GM23248 (cell line): ENCODE results near the gene ING5. TPM values are rescaled to one million over a fixed set of nuclear protein-coding genes. Genes with fewer than 3 reads are reported as not detected.
A peak's percentile ranks its signal among the peaks of the same experiment; 100 is the strongest.

Experiments used
- DNase-seq: peaks from one replicate; pipeline ENCODE4 v3.0.0-alpha.2; 2015
- H2AFZ ChIP-seq: fragments of 200-600 bp; sonication (generic); 2 replicates; pipeline ENCODE4 v1.6.1; 2016; ENCODE audit warnings: antibody characterized with exemption
- H3F3A ChIP-seq: fragments of 200-600 bp; sonication (generic); 2 replicates; pipeline ENCODE4 v1.6.1; 2016; ENCODE audit warnings: mild to moderate bottlenecking, antibody characterized with exemption, mixed run types; ENCODE audit not compliant: insufficient read depth
- H3K27ac ChIP-seq: fragments of 200-600 bp; sonication (generic); 2 replicates; pipeline ENCODE4 v1.5.1; 2016; ENCODE audit warnings: mild to moderate bottlenecking
- H3K27me3 ChIP-seq: fragments of 200-600 bp; sonication (generic); replicated peaks from 2 replicates; pipeline ENCODE4 v1.6.1; 2016; ENCODE audit warnings: mild to moderate bottlenecking; ENCODE audit not compliant: insufficient read depth
- H3K36me3 ChIP-seq: fragments of 200-600 bp; sonication (generic); 2 replicates; pipeline ENCODE4 v1.6.1; 2016; ENCODE audit warnings: low read depth, mild to moderate bottlenecking
- H3K4me1 ChIP-seq: fragments of 200-600 bp; sonication (generic); 2 replicates; pipeline ENCODE4 v1.6.1; 2016; ENCODE audit warnings: mild to moderate bottlenecking; ENCODE audit not compliant: insufficient read depth
- H3K4me2 ChIP-seq: fragments of 200-600 bp; sonication (generic); one replicate; pipeline ENCODE4 v1.6.1; 2016; ENCODE audit warnings: mild to moderate bottlenecking; ENCODE audit not compliant: unreplicated experiment
- H3K4me3 ChIP-seq: fragments of 200-600 bp; sonication (generic); 2 replicates; pipeline ENCODE4 v1.5.1; 2016; ENCODE audit warnings: mild to moderate bottlenecking
- H3K79me2 ChIP-seq: fragments of 200-600 bp; sonication (generic); 2 replicates; pipeline ENCODE4 v1.6.1; 2016; ENCODE audit warnings: mild to moderate bottlenecking; ENCODE audit not compliant: insufficient read depth
- H3K9ac ChIP-seq: fragments of 200-600 bp; sonication (generic); 2 replicates; pipeline ENCODE4 v1.6.1; 2016; ENCODE audit warnings: mild to moderate bottlenecking
- H3K9me2 ChIP-seq: fragments of 200-600 bp; sonication (generic); 2 replicates; pipeline ENCODE4 v1.6.1; 2016; ENCODE audit warnings: mixed run types, mild to moderate bottlenecking, moderate library complexity; ENCODE audit not compliant: insufficient read depth
- H3K9me3 ChIP-seq: fragments of 200-600 bp; sonication (generic); one replicate; pipeline ENCODE4 v1.6.1; 2017; ENCODE audit warnings: low read depth
- H4K20me1 ChIP-seq: fragments of 200-600 bp; sonication (generic); 2 replicates; pipeline ENCODE4 v1.6.0; 2016; ENCODE audit not compliant: insufficient read depth
- EZH2 ChIP-seq: fragments of 200-600 bp; sonication (generic); IDR thresholded peaks from 2 replicates; pipeline ENCODE4 v1.6.1; 2018; ENCODE audit warnings: antibody characterized with exemption, mild to moderate bottlenecking; ENCODE audit not compliant: insufficient read depth, poor library complexity, severe bottlenecking
- EZH2phosphoT487 ChIP-seq: fragments of 200-600 bp; sonication (generic); IDR thresholded peaks from 2 replicates; pipeline ENCODE4 v1.6.1; 2018; ENCODE audit warnings: antibody characterized with exemption, moderate library complexity, mild to moderate bottlenecking, low read depth; ENCODE audit not compliant: insufficient read depth
- WGBS, 2 experiments: methylation state at CpG; one replicate each; pipeline ENCODE4 v1.1.6; 2015 to 2017; ENCODE audit warnings: low lambda C conversion rate in 2 of 2, low coverage in 1 of 2; ENCODE audit errors: missing lambda C conversion rate in 2 of 2; 5-methylcytosine and 5-hydroxymethylcytosine counted together
- in situ Hi-C: fragments of 300-500 bp; cut with MboI; formaldehyde crosslinking; loops from 2 replicates; pipeline ENCODE4 v1.15.0; 2020
- polyA plus RNA-seq: library from polyadenylated mRNA; unstranded; fragments of >200 nt; fragmentation: Nextera tagmentation; extraction: Ambion mirVana; gene quantifications from 2 replicates; pipeline ENCODE4 v1.2.1, GENCODE V29; 2016
- total RNA-seq: library from RNA; depleted of rRNA; stranded (reverse); fragments of >200 nt; shearing (Covaris generic); gene quantifications from 2 replicates; pipeline ENCODE4 v1.2.3, GENCODE V29; 2014

ING5 gene
- total and polyA plus RNA-seq, 2 experiments from 2014 or later = 9.8 to 20.3 TPM

- Histone ChIP-seq H3K9me3 (no peaks in the 10 kb centered on the region), H3K79me2 (peaks cover 29% of the 10 kb centered on the region), H3K4me3 (no peak overlapping the region), H3K9ac (peak overlapping the region; percentile 35), H3K4me1 (peaks cover 33% of the 10 kb centered on the region), H3K27ac (peak overlapping the region; percentile 69), H3K4me2 (peak overlapping the region; percentile 69), H4K20me1 (no peaks in the 10 kb centered on the region), H3K27me3 (no peaks in the 10 kb centered on the region), H2AFZ (no peak overlapping the region), H3K36me3 (no peaks in the 10 kb centered on the region; the same call in 1 of the 2 replicates), H3K9me2 (no peaks in the 10 kb centered on the region), H3F3A (peaks cover 34% of the 10 kb centered on the region; the same call in 1 of the 2 replicates)
- in situ Hi-C loops = no loop called here
- no peak for TF ChIP-seq EZH2
- TF ChIP-seq EZH2phosphoT487 = no peak
- peak; percentile 89 for DNase-seq
- WGBS, 2 experiments = 56 to 59% methylated on average over 5 to 6 of the region's 6 CpGs
Observed at GRCh38 chr2:241692448-241692847, 9.4 kb upstream of the ING5 start.

- Histone ChIP-seq H3K4me2 (no peak overlapping the region), H3K27ac (no peak overlapping the region), H3K9me3 (no peaks in the 10 kb centered on the region), H3K27me3 (no peaks in the 10 kb centered on the region), H3K4me1 (peaks cover 27% of the 10 kb centered on the region), H3K36me3 (no peaks in the 10 kb centered on the region), H3K9me2 (no peaks in the 10 kb centered on the region), H3K4me3 (no peak overlapping the region), H3K79me2 (no peaks in the 10 kb centered on the region), H4K20me1 (no peaks in the 10 kb centered on the region), H3F3A (peaks cover 37% of the 10 kb centered on the region; the same call in 1 of the 2 replicates), H3K9ac (no peak overlapping the region), H2AFZ (no peak overlapping the region)
- DNase-seq = no peak
- WGBS, 2 experiments = 77 to 81% methylated on average over 4 of the region's 4 CpGs
- in situ Hi-C loops = no loop called here
- no peak for TF ChIP-seq EZH2
- no peak for TF ChIP-seq EZH2phosphoT487
Observed at GRCh38 chr2:241695651-241696050, 6.2 kb upstream of the ING5 start.

GRCh38 chr2:241701149-241701398 lies 765 bp upstream of the ING5 start:
- no peak for TF ChIP-seq EZH2phosphoT487
- TF ChIP-seq EZH2 = no peak

GRCh38 chr2:241702155-241703031 lies 554 bp downstream of the ING5 start:
- Histone ChIP-seq H3K27ac (peak overlapping the region; percentile 81), H2AFZ (peak overlapping the region; percentile 82), H3K9ac (peak overlapping the region; percentile 87), H3K27me3 (no peaks in the 10 kb centered on the region), H3K4me2 (peak overlapping the region; percentile 94), H4K20me1 (no peaks in the 10 kb centered on the region), H3K36me3 (peaks cover 16% of the 10 kb centered on the region), H3K9me3 (no peaks in the 10 kb centered on the region), H3K4me1 (peaks cover 4% of the 10 kb centered on the region; the same call in 1 of the 2 replicates), H3K79me2 (peaks cover 25% of the 10 kb centered on the region), H3F3A (0 out of 2 replicates have a peak, but pooled peaks cover 4% of the 10 kb centered on the region), H3K9me2 (no peaks in the 10 kb centered on the region), H3K4me3 (peak overlapping the region; percentile 88)
- WGBS, 2 experiments = 1 to 2% methylated on average over 42 to 75 of the region's 98 CpGs
- TF ChIP-seq EZH2 = no peak
- no peak for TF ChIP-seq EZH2phosphoT487
- DNase-seq = peak; percentile 88
- in situ Hi-C loops = no loop called here

More at GRCh38 chr2:241701149-241701398, 765 bp upstream of the ING5 start:
- Histone ChIP-seq H3K4me2 (peak overlapping the region; percentile 81), H3K4me3 (peak overlapping the region; percentile 77), H3K36me3 (peaks cover 6% of the 10 kb centered on the region; the same call in 1 of the 2 replicates), H3K27me3 (no peaks in the 10 kb centered on the region), H3F3A (peaks cover 11% of the 10 kb centered on the region; the same call in 1 of the 2 replicates), H4K20me1 (no peaks in the 10 kb centered on the region), H3K79me2 (peaks cover 25% of the 10 kb centered on the region), H3K4me1 (peaks cover 13% of the 10 kb centered on the region; the same call in 1 of the 2 replicates), H3K9ac (peak overlapping the region; percentile 87), H3K9me2 (no peaks in the 10 kb centered on the region), H3K27ac (peak overlapping the region; percentile 81), H2AFZ (peak overlapping the region; percentile 55), H3K9me3 (no peaks in the 10 kb centered on the region)
- WGBS, 2 experiments = 1 to 2% methylated on average over 17 of the region's 17 CpGs
- in situ Hi-C loops = no loop called here
- DNase-seq = peak; percentile 93
